LNCAP (cell line): ENCODE measurements around the gene SEC31A.
A peak's percentile ranks its signal among the peaks of the same experiment; 100 is the strongest.

Experiments used
- TF ChIP-seq, protein P1 (sequence below): fragments of 450-650 bp; IDR thresholded peaks from 2 replicates; pipeline ENCODE4 v1.5.1; 2017; ENCODE audit warnings: mild to moderate bottlenecking

The SEC31A gene

GRCh38 chr4:82900066-82900410 lies 9.1 kb upstream of the SEC31A start:
- TF ChIP-seq, protein P1, sequence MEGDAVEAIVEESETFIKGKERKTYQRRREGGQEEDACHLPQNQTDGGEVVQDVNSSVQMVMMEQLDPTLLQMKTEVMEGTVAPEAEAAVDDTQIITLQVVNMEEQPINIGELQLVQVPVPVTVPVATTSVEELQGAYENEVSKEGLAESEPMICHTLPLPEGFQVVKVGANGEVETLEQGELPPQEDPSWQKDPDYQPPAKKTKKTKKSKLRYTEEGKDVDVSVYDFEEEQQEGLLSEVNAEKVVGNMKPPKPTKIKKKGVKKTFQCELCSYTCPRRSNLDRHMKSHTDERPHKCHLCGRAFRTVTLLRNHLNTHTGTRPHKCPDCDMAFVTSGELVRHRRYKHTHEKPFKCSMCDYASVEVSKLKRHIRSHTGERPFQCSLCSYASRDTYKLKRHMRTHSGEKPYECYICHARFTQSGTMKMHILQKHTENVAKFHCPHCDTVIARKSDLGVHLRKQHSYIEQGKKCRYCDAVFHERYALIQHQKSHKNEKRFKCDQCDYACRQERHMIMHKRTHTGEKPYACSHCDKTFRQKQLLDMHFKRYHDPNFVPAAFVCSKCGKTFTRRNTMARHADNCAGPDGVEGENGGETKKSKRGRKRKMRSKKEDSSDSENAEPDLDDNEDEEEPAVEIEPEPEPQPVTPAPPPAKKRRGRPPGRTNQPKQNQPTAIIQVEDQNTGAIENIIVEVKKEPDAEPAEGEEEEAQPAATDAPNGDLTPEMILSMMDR = no peak

DNA sequence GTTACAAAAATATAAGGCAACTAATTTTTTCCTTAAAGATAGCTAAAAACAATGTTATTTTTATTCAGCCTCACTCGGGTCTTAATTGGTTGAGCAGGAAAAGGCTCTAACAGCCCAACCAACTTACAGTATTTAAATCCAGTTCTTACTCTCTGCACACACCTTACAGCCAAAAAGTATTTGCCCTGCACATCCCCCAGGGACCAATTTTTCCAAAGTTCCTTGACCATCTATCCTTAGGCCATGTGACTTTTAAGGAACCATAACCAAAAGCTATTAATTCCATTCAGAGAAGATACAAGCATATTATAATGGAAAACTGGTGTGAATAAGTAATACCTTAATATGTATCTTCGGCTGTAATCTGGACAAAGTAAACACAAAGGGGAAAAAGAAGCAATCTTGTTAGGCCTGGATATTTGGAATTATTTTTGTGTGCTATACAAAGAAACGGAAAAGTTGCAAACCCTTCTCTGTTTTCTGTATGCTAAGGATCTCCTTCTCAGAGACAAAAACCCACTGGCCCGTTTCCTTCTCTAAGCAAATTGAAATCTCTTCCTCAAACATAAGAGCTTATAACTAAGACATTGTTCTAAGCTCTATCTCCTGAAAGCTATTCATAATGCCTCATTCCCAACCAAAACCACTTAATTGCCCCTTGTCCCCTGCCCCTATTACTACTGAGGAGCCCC lies 8.6 kb upstream of the SEC31A start:
- TF ChIP-seq, protein P1 = no peak

- TF ChIP-seq, protein P1 = peak; percentile 57
These were observed 7.6 kb upstream of the SEC31A start for GRCh38 chr4:82898322-82899243.

- TF ChIP-seq, protein P1 = no peak
These were observed 5.8 kb upstream of the SEC31A start for GRCh38 chr4:82896755-82897154.

DNA sequence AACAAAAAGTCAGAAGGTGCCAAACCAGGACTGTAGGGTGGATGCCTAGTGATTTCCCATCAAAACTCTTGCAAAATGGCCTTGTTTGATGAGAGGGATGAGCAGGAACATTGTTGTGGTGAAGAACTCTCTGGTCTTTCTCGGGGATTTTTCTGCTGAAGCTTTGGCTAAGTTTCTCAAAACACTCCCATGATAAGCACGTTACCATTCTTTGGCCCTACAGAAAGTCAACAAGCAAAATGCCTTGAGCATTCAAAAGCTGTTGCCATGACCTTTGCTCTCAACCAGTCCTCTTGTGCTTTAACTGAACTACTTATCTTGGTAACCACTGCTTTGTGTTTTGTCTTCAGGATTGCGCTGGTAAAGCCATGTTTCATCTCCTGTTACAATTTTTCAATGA lies 3.0 kb upstream of the SEC31A start:
- TF ChIP-seq, protein P1 = no peak

- TF ChIP-seq, protein P1 = no peak
These were observed 1.5 kb upstream of the SEC31A start for GRCh38 chr4:82892467-82892802.

DNA sequence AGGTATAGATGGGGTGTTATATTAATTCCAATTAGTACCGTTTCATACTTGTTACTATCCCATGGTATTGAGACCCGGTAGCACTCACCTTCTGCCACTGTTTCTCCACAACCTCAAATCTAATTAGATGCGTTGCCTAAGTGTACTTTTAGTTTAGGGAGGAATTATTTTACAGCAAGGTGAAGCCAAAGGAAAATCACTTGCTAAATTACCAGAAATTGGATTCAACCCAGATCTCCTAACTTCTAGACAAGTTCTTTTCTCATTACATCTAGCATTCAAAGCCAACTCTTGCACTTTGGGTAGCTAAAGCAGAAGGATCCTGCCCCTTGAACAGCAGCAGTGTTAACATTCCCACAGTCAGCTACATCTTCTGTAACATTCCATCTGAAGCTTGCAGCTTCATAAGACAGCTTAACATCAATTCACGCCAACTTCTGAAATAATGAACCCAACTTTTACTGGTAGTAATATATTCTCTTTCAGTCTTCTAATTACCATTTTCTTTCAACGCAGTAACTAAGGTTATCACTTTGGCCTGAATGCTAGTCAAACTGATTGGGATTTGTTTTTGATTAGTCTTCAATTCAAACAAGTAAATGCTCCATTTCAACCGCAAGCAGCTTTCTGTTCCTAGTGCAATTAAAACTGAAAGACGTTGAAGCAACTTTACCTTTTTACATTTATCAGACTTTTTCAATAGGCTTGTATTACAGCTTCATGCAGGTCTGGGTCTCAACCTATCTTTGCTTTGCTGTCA lies 934 bp upstream of the SEC31A start:
- TF ChIP-seq, protein P1 = no peak
